ENCODE data around the gene ZNF708.
A peak's percentile ranks its signal among the peaks of the same experiment; 100 is the strongest.
"Not testable (repeated sequence)": the region's sequence is repeated elsewhere in the genome, so short reads cannot be mapped to it uniquely, and the experiment has no call there.

Gene ZNF708

GRCh38 chr19:21328885-21329605 is at the start of gene ZNF708:
ZNF708 (minus strand) TSS chr19:21329410; CDS start chr19:21329212, 198 bp downstream.
- DNase-seq = peak; percentile 91

- DNase-seq = no peak
Measured at GRCh38 chr19:21362291-21362690, 33.1 kb upstream of the ZNF708 start.

- DNase-seq = peak; percentile 93
Measured at GRCh38 chr19:21358768-21359451, 29.7 kb upstream of the ZNF708 start, which contains the start of gene ZNF738. ZNF738 (plus strand) TSS chr19:21359000; CDS start chr19:21359141, 141 bp downstream.

- no peak for DNase-seq
Measured at GRCh38 chr19:21352830-21353229, 23.6 kb upstream of the ZNF708 start.

GRCh38 chr19:21344841-21345240 is 15.6 kb upstream of the ZNF708 start:
- DNase-seq = not testable (repeated sequence)

- DNase-seq = no peak
Measured at GRCh38 chr19:21335721-21336120, 6.5 kb upstream of the ZNF708 start.

- no peak for DNase-seq
Measured at GRCh38 chr19:21328406-21328805, 804 bp downstream of the ZNF708 start.

GRCh38 chr19:21326169-21326568 is 3.0 kb downstream of the ZNF708 start:
- no peak for DNase-seq

- no peak for DNase-seq
Measured at GRCh38 chr19:21323000-21323399, 6.2 kb downstream of the ZNF708 start.

GRCh38 chr19:21322528-21322927 is 6.7 kb downstream of the ZNF708 start:
- DNase-seq = no peak

- DNase-seq = no peak
Measured at GRCh38 chr19:21321996-21322395, 7.2 kb downstream of the ZNF708 start.

- DNase-seq = no peak
Measured at GRCh38 chr19:21321134-21321533, 8.1 kb downstream of the ZNF708 start.

GRCh38 chr19:21317821-21318220 is 11.4 kb downstream of the ZNF708 start:
- DNase-seq = no peak

- no peak for DNase-seq
Measured at GRCh38 chr19:21314676-21315075, 14.5 kb downstream of the ZNF708 start.

- DNase-seq = not testable (repeated sequence)
Measured at GRCh38 chr19:21312807-21313206, 16.4 kb downstream of the ZNF708 start.

- no peak for DNase-seq
Measured at GRCh38 chr19:21308773-21309172, 20.4 kb downstream of the ZNF708 start.

GRCh38 chr19:21306881-21307479 is 22.2 kb downstream of the ZNF708 start:
- DNase-seq = not testable (repeated sequence)

- DNase-seq = not testable (repeated sequence)
Measured at GRCh38 chr19:21293768-21294167, 35.4 kb downstream of the ZNF708 start.

GRCh38 chr19:21269813-21270212 is 59.4 kb downstream of the ZNF708 start:
- DNase-seq = no peak

GRCh38 chr19:21264891-21265290 is 64.3 kb downstream of the ZNF708 start:
- DNase-seq = no peak

GRCh38 chr19:21264416-21264815 is 64.8 kb downstream of the ZNF708 start:
- DNase-seq = no peak

GRCh38 chr19:21260848-21261381 is 68.3 kb downstream of the ZNF708 start:
- not testable (repeated sequence) for DNase-seq

- no peak for DNase-seq
Measured at GRCh38 chr19:21260164-21260847, 68.9 kb downstream of the ZNF708 start.

Data from activated effector memory CD4-positive, alpha-beta T cell treated with anti-CD3 and anti-CD28 coated beads, Interleukin-2, amount 50 U/mL, for 16 hours (primary cell).